ENCODE measurements around the gene ACADSB.

Gene ACADSB

DNA sequence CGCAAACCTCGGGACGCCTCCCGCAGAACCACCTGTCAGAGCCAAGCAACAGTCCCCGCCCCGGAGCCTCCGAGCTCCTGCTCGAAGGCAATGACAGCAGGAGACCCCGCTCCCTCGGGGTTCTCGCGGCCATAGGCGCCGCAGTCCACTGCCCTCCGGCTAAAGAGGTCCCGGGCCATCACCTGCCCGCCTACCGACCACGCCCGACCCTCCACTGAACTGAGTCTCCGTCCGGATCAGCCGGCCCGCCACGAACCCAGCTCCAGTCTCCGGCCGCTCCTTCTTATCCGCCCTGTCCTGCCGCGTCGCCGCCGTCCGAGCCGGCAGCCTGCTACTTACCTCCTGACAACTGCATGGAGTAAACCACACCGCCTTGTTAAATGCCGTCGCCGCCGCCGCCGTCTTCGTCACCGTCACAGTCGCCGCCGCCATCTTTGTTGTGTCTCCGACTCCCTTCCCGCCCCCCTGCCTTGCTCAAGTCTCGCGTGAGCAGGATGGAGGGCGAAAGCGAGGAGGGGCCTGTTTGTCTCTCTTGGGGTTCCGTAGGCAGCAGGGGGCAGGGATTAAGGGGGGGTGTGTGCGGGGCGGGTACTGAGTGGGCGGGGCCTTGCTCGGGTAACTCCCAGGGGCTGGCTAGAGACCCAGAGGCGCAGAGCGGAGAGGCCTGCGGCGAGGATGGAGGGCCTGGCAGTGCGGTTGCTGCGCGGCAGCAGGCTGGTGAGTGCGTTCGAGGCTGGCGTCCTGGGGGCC, at the start of gene ACADSB, which contains the start of gene IKZF5:
Gene ACADSB, plus strand, starts transcription at position 652 of the 750 bp plus-strand sequence. Its CDS starts 24 bp downstream, at position 676.
Gene IKZF5, minus strand, starts transcription at position 441 of the 750 bp plus-strand sequence. CDS start 10,170 bp downstream, outside the sequence.
- Histone ChIP-seq H3K27me3 (ENCODE audit: control insufficient read depth in 1 of 2, insufficient read depth in 2 of 2, low read length in 2 of 2) (no peaks in the 10 kb centered on the region), H3K4me1 (ENCODE audit: insufficient read depth, low read length) (peaks cover 28% of the 10 kb centered on the region)

DNA sequence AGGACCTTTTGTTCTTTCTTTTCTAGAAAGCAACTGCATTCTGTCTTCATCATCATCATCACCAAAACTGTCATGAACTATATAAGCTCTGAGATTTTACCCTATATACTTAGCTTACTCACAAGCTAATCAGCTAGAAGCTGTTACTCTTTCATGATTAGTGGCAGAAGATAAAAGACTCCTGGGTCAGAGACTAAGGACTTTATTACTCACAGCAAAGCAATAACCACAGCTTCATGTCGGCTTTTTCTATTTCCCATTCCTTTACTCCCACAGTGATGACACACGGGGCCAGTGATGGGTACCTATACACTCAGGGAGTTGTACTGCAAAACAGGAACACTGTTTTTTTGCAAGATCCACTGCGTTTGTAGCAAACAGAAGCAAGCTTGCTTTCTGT, 46.4 kb upstream of the ACADSB start:
- no peak overlapping the region for H3K27ac ChIP-seq (ENCODE audit: low read depth, low read length)
- no peaks in the 10 kb centered on the region for H3K9me3 ChIP-seq (ENCODE audit: low read length)
- H3K27me3 ChIP-seq (ENCODE audit: control insufficient read depth in 1 of 2, insufficient read depth in 2 of 2, low read length in 2 of 2) = no peaks in the 10 kb centered on the region
- H3K36me3 ChIP-seq (ENCODE audit: insufficient read depth, low read length) = no peaks in the 10 kb centered on the region
- no peak overlapping the region for H3K9ac ChIP-seq (ENCODE audit: low read length)
- H3K4me3 ChIP-seq (ENCODE audit: low read depth in 1 of 2, low read length in 2 of 2) = no peak overlapping the region
- no peaks in the 10 kb centered on the region for H3K4me1 ChIP-seq (ENCODE audit: insufficient read depth, low read length)

More for the DNA sequence above, at the start of gene ACADSB, which contains the start of gene IKZF5:
- Histone ChIP-seq H3K36me3 (ENCODE audit: insufficient read depth, low read length) (no peaks in the 10 kb centered on the region), H3K27ac (ENCODE audit: low read depth, low read length) (peak within 1 kb of the TSS; percentile 83), H3K9me3 (ENCODE audit: low read length) (no peaks in the 10 kb centered on the region), H3K4me3 (ENCODE audit: low read depth in 1 of 2, low read length in 2 of 2) (peak within 1 kb of the TSS; percentile 92 to 98), H3K9ac (ENCODE audit: low read length) (peak within 1 kb of the TSS; percentile 87)

DNA sequence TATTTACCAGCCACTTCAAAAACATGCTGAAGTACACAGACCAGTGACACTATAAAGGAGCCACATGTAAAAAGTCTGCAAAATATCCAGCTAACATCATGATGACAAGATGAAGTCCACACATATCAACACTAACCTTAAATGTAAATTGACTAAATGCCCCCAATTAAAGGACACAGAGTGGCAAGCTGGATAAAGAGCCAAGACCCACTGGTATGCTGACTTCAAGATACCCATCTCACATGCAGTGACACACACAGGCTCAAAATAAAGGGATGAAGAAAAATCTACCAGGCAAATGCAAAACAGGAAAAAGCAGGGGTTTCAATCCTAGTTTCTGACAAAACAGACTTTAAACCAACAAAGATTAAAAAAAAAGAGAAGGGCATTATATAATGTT, 41.9 kb upstream of the ACADSB start:
- H3K36me3 ChIP-seq (ENCODE audit: insufficient read depth, low read length) = no peaks in the 10 kb centered on the region
- no peaks in the 10 kb centered on the region for H3K4me1 ChIP-seq (ENCODE audit: insufficient read depth, low read length)
- H3K4me3 ChIP-seq (ENCODE audit: low read depth in 1 of 2, low read length in 2 of 2) = no peak overlapping the region
- no peaks in the 10 kb centered on the region for H3K9me3 ChIP-seq (ENCODE audit: low read length)
- no peak overlapping the region for H3K9ac ChIP-seq (ENCODE audit: low read length)
- no peak overlapping the region for H3K27ac ChIP-seq (ENCODE audit: low read depth, low read length)
- no peaks in the 10 kb centered on the region for H3K27me3 ChIP-seq (ENCODE audit: control insufficient read depth in 1 of 2, insufficient read depth in 2 of 2, low read length in 2 of 2)

DNA sequence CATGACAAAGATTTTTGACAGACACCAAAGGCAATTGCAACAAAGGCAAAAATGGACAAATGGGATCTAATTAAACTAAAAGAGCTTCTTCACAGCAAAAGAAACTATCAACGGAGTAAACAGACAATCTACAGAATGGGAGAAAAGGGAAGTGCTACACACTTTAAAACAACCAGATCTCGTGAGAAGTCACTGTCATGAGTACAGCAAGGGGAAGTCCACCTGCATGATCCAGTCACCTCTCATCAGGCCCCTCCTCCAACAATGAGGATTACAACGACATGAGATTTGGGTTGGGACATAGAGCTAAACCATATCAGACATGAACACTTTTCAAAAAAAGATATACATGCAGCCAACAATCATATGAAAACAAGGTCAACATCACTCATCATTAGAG, 40.1 kb upstream of the ACADSB start:
- H3K9me3 ChIP-seq (ENCODE audit: low read length) = no peaks in the 10 kb centered on the region
- H3K27ac ChIP-seq (ENCODE audit: low read depth, low read length) = no peak overlapping the region
- H3K4me3 ChIP-seq (ENCODE audit: low read depth in 1 of 2, low read length in 2 of 2) = no peak overlapping the region
- no peaks in the 10 kb centered on the region for H3K27me3 ChIP-seq (ENCODE audit: control insufficient read depth in 1 of 2, insufficient read depth in 2 of 2, low read length in 2 of 2)
- H3K36me3 ChIP-seq (ENCODE audit: insufficient read depth, low read length) = no peaks in the 10 kb centered on the region
- H3K4me1 ChIP-seq (ENCODE audit: insufficient read depth, low read length) = no peaks in the 10 kb centered on the region
- no peak overlapping the region for H3K9ac ChIP-seq (ENCODE audit: low read length)

DNA sequence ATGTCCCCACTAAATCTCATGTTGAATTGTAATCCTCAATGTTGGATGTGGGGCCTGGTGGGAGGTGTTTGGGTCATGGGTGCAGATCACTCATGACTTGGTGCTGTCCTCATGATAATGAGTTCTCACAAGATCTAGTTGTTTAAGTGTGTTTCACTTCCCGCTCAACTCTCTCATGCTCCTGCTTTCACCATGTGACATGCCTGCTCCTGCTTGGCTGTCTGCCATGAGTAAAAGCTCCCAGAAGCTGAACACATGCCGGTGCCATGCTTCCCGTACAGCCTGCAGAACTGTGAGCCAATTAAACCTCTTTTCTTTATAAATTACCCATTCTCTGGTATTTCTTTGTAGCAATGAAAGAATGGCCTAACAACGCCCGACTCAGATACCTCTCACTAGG, 34.8 kb upstream of the ACADSB start:
- Histone ChIP-seq H3K4me3 (ENCODE audit: low read depth in 1 of 2, low read length in 2 of 2) (no peak overlapping the region), H3K9me3 (ENCODE audit: low read length) (no peaks in the 10 kb centered on the region)

DNA sequence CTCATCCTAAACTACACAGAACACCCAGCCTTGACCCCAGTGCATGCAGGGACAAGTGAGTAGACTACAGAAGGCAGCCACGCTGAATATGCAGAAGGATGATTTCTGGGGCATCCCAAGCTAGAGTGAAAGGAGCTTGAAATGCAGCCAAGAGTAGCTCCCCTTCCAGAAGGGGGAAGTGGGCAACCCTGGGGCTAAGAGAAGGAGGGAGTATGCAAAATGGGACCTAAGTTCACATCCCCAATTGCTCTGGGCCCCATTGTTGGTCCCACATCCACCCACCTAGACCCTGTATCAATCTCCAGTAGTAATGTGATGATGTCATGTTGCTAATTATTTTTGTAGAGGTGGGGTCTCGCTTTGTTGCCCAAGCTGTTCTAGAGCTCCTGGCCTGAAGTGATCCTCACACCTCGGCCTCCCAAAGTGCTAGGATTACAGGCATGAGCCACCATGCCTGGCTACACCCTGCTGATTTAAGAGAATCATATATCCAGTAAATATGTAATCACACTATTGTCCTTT, 34.2 kb upstream of the ACADSB start:
- H3K36me3 ChIP-seq (ENCODE audit: insufficient read depth, low read length) = no peaks in the 10 kb centered on the region

More for the DNA sequence above, 34.8 kb upstream of the ACADSB start:
- H3K4me1 ChIP-seq (ENCODE audit: insufficient read depth, low read length) = no peaks in the 10 kb centered on the region
- H3K27me3 ChIP-seq (ENCODE audit: control insufficient read depth in 1 of 2, insufficient read depth in 2 of 2, low read length in 2 of 2) = no peaks in the 10 kb centered on the region
- no peak overlapping the region for H3K9ac ChIP-seq (ENCODE audit: low read length)
- no peak overlapping the region for H3K27ac ChIP-seq (ENCODE audit: low read depth, low read length)
- no peaks in the 10 kb centered on the region for H3K36me3 ChIP-seq (ENCODE audit: insufficient read depth, low read length)

DNA sequence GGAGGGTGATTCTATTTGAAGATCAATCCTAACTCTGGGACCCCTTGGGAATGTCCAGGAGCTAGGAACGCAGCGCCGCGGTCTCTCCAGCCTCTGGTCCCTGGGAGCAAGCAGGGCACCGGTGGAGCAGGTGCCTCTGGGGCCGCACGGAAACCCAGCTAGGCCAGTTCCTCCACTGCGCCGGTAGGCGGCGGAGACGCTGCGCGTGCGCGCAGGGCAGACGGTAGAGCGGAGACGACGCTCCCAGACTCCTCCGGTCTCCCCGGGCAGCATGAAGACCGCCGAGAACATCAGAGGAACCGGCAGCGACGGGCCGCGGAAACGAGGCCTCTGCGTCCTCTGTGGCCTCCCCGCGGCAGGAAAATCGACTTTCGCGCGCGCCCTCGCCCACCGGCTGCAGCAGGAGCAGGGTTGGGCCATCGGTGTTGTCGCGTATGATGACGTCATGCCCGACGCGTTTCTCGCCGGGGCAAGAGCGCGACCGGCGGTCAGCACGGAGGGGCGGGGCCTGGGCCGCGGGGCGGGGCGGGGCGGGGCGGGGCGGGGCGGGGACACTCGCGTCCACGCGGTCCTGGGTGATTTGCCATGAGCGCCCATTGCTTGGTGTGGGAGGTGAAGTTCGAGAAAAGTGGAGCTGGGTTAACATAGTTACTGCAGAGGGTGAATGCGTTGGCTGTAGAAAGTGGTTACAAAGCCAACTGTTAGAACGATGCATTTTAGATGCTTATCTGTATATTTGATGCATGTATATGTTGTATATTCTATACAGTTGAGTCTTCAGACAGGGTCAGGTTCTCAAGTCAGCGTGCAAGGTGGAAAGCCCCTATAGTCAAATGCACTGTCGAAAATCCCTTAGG, 28.4 kb upstream of the ACADSB start, which contains the start of gene PSTK:
Gene PSTK, plus strand, starts transcription at position 193 of the 857 bp plus-strand sequence. Its CDS starts 79 bp downstream, at position 272.
- Histone ChIP-seq H3K9ac (ENCODE audit: low read length) (peak within 1 kb of the TSS; percentile 22), H3K9me3 (ENCODE audit: low read length) (no peaks in the 10 kb centered on the region), H3K27ac (ENCODE audit: low read depth, low read length) (peak within 1 kb of the TSS; percentile 67), H3K36me3 (ENCODE audit: insufficient read depth, low read length) (no peaks in the 10 kb centered on the region), H3K27me3 (ENCODE audit: control insufficient read depth in 1 of 2, insufficient read depth in 2 of 2, low read length in 2 of 2) (no peaks in the 10 kb centered on the region), H3K4me3 (ENCODE audit: low read depth in 1 of 2, low read length in 2 of 2) (peak within 1 kb of the TSS; percentile 49 to 62), H3K4me1 (ENCODE audit: insufficient read depth, low read length) (peaks cover 12% of the 10 kb centered on the region)

More for the DNA sequence above, 34.2 kb upstream of the ACADSB start:
- peaks cover 3% of the 10 kb centered on the region for H3K4me1 ChIP-seq (ENCODE audit: insufficient read depth, low read length)
- no peak overlapping the region for H3K9ac ChIP-seq (ENCODE audit: low read length)
- no peak overlapping the region for H3K4me3 ChIP-seq (ENCODE audit: low read depth in 1 of 2, low read length in 2 of 2)
- no peaks in the 10 kb centered on the region for H3K9me3 ChIP-seq (ENCODE audit: low read length)
- H3K27me3 ChIP-seq (ENCODE audit: control insufficient read depth in 1 of 2, insufficient read depth in 2 of 2, low read length in 2 of 2) = no peaks in the 10 kb centered on the region
- H3K27ac ChIP-seq (ENCODE audit: low read depth, low read length) = no peak overlapping the region

DNA sequence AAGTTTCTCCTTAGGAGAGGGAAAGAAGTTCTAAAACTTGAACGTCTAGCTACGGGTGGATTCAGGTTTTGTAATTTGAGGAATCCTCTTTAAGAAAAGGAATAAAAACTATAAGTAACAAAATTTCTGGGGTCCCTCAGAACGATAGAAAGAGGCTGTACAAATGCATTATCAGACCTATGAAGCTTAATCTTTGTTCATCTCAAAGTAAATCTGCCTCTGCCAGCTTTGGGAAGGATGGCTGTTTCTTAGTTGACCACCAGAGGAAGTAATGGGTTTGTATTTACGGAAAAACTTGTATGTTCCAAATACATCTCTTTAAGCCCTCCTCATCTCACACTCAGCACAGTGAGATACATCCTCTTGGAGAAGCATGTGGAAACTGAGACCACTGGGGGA, 27.7 kb upstream of the ACADSB start:
- Histone ChIP-seq H3K36me3 (ENCODE audit: insufficient read depth, low read length) (no peaks in the 10 kb centered on the region), H3K27ac (ENCODE audit: low read depth, low read length) (no peak overlapping the region), H3K4me3 (ENCODE audit: low read depth in 1 of 2, low read length in 2 of 2) (peak overlapping the region; percentile 25 to 62), H3K4me1 (ENCODE audit: insufficient read depth, low read length) (peaks cover 12% of the 10 kb centered on the region), H3K9me3 (ENCODE audit: low read length) (no peaks in the 10 kb centered on the region), H3K27me3 (ENCODE audit: control insufficient read depth in 1 of 2, insufficient read depth in 2 of 2, low read length in 2 of 2) (no peaks in the 10 kb centered on the region), H3K9ac (ENCODE audit: low read length) (no peak overlapping the region)

DNA sequence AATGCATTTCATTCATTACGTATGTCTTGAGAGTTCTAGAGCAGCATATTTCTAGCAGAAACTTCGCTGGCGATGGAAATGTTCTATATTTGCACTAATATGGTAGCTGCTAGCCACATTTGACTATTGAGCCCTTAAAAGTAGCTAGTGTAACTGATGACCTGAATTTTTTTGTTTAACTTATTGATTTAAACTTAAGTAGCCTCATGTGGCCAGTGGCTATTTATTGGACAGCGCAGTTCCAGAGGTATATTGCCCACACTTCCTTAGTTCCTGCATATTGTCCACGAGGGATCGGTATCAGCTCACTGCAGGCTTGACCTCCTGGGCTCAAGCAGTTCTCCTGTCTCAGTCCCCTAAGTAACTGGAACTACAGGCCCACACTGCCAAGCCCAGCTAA, 24.9 kb upstream of the ACADSB start:
- no peaks in the 10 kb centered on the region for H3K36me3 ChIP-seq (ENCODE audit: insufficient read depth, low read length)

DNA sequence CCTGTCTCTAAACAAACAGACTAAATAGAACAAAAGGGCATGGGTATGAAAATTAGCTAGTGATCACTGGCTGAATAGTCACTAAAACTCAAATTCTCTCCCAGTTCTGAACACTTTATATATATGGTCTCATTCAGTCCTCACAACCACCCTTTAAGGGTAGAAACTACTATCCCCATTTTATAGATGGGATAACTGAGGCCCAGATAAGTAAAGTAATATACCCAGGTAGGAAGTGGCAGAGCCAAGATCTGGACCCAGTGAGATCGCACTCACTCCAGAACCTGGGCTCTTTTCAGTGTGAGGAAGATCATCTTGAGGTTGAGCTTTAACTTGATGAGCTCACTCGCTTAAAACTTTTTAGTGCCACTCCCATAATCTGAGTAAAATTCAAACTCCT, 24.1 kb upstream of the ACADSB start:
- Histone ChIP-seq H3K27ac (ENCODE audit: low read depth, low read length) (no peak overlapping the region), H3K4me1 (ENCODE audit: insufficient read depth, low read length) (peaks cover 8% of the 10 kb centered on the region), H3K36me3 (ENCODE audit: insufficient read depth, low read length) (no peaks in the 10 kb centered on the region), H3K27me3 (ENCODE audit: control insufficient read depth in 1 of 2, insufficient read depth in 2 of 2, low read length in 2 of 2) (no peaks in the 10 kb centered on the region), H3K4me3 (ENCODE audit: low read depth in 1 of 2, low read length in 2 of 2) (no peak overlapping the region), H3K9me3 (ENCODE audit: low read length) (no peaks in the 10 kb centered on the region), H3K9ac (ENCODE audit: low read length) (no peak overlapping the region)

More for the DNA sequence above, 24.9 kb upstream of the ACADSB start:
- no peaks in the 10 kb centered on the region for H3K9me3 ChIP-seq (ENCODE audit: low read length)
- H3K4me3 ChIP-seq (ENCODE audit: low read depth in 1 of 2, low read length in 2 of 2) = no peak overlapping the region
- H3K9ac ChIP-seq (ENCODE audit: low read length) = no peak overlapping the region
- peaks cover 12% of the 10 kb centered on the region for H3K4me1 ChIP-seq (ENCODE audit: insufficient read depth, low read length)
- H3K27me3 ChIP-seq (ENCODE audit: control insufficient read depth in 1 of 2, insufficient read depth in 2 of 2, low read length in 2 of 2) = no peaks in the 10 kb centered on the region
- H3K27ac ChIP-seq (ENCODE audit: low read depth, low read length) = no peak overlapping the region

DNA sequence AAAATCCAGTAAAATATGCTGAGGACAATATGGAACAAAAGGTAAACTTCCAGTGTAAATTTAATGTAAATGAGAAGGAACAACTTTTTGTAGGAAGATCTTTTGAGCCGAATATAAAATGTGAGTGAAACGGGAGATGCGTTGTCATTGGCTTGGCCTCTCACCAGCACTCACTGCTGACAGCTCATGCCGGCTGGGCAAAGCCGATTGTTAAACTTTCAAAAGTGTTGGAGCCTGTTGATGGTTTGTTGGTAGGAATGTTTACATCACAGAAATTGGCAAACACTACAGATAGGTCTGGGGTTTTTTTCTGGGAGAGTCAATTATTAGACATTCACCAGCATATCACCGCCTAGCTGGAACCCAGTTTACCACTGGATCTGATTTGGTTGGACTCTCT, 22.5 kb upstream of the ACADSB start:
- Histone ChIP-seq H3K9ac (ENCODE audit: low read length) (no peak overlapping the region), H3K27ac (ENCODE audit: low read depth, low read length) (no peak overlapping the region), H3K4me1 (ENCODE audit: insufficient read depth, low read length) (no peaks in the 10 kb centered on the region), H3K9me3 (ENCODE audit: low read length) (no peaks in the 10 kb centered on the region), H3K27me3 (ENCODE audit: control insufficient read depth in 1 of 2, insufficient read depth in 2 of 2, low read length in 2 of 2) (no peaks in the 10 kb centered on the region), H3K4me3 (ENCODE audit: low read depth in 1 of 2, low read length in 2 of 2) (no peak overlapping the region), H3K36me3 (ENCODE audit: insufficient read depth, low read length) (no peaks in the 10 kb centered on the region)

Measured in muscle layer of colon (tissue), 2 donors.